GM19324 (cell line): ENCODE data around the gene ZNF787.
"Not testable (repeated sequence)": the region's sequence is repeated elsewhere in the genome, so short reads cannot be mapped to it uniquely, and the experiment has no call there.

Source experiments
- ATAC-seq: cut with Tn5 transposase; IDR thresholded peaks from one replicate; pipeline ENCODE4 v1.9.1; 2021; ENCODE audit warnings: mild to moderate bottlenecking, moderate library complexity; ENCODE audit not compliant: unreplicated experiment, low FRiP score

Gene ZNF787

GRCh38 chr19:56107626-56108351 is 13.3 kb downstream of the ZNF787 start:
- ATAC-seq: no peak

GRCh38 chr19:56106993-56107392 is 14.1 kb downstream of the ZNF787 start:
- ATAC-seq: no peak

- ATAC-seq: no peak
These were observed 14.7 kb downstream of the ZNF787 start for GRCh38 chr19:56106397-56106849.

- not testable (repeated sequence) for ATAC-seq
These were observed 15.2 kb downstream of the ZNF787 start for GRCh38 chr19:56105831-56106396.

- ATAC-seq: no peak
These were observed 15.9 kb downstream of the ZNF787 start for GRCh38 chr19:56105090-56105701.

GRCh38 chr19:56104423-56104822 is 16.7 kb downstream of the ZNF787 start:
- ATAC-seq: no peak

GRCh38 chr19:56103027-56103614 is 18.0 kb downstream of the ZNF787 start:
- no peak for ATAC-seq

- no peak for ATAC-seq
These were observed 19.2 kb downstream of the ZNF787 start for GRCh38 chr19:56101746-56102535.

- ATAC-seq: no peak
These were observed 20.0 kb downstream of the ZNF787 start for GRCh38 chr19:56101095-56101494.

GRCh38 chr19:56099638-56100539 is 21.2 kb downstream of the ZNF787 start:
- ATAC-seq: no peak

- ATAC-seq: no peak
These were observed 22.1 kb downstream of the ZNF787 start for GRCh38 chr19:56098731-56099568.

- ATAC-seq: not testable (repeated sequence)
These were observed 22.9 kb downstream of the ZNF787 start for GRCh38 chr19:56098237-56098636.

GRCh38 chr19:56097776-56098175 is 23.3 kb downstream of the ZNF787 start:
- ATAC-seq: no peak

- no peak for ATAC-seq
These were observed 23.8 kb downstream of the ZNF787 start for GRCh38 chr19:56097306-56097705.

GRCh38 chr19:56096665-56097064 is 24.4 kb downstream of the ZNF787 start:
- ATAC-seq: no peak

- ATAC-seq: no peak
These were observed 26.6 kb downstream of the ZNF787 start for GRCh38 chr19:56094449-56094848.

- ATAC-seq: no peak
These were observed 28.1 kb downstream of the ZNF787 start for GRCh38 chr19:56092685-56093631.
